GM18508 (cell line): ENCODE measurements around the gene ZNF672.

Source experiments
- ATAC-seq: cut with Tn5 transposase; IDR thresholded peaks from one replicate; pipeline ENCODE4 v1.9.1; 2021; ENCODE audit warnings: moderate number of reproducible peaks; ENCODE audit not compliant: insufficient read depth, unreplicated experiment

Gene ZNF672

GRCh38 chr1:248812736-248813425, 25.1 kb upstream of the ZNF672 start:
- ATAC-seq: no peak

GRCh38 chr1:248813546-248813945, 24.5 kb upstream of the ZNF672 start:
- no peak for ATAC-seq

GRCh38 chr1:248814351-248814750, 23.7 kb upstream of the ZNF672 start:
- no peak for ATAC-seq

- no peak for ATAC-seq
Observed at GRCh38 chr1:248815407-248816034, 22.5 kb upstream of the ZNF672 start.

GRCh38 chr1:248816042-248816851, 21.8 kb upstream of the ZNF672 start:
- no peak for ATAC-seq

- no peak for ATAC-seq
Observed at GRCh38 chr1:248817065-248817464, 21.0 kb upstream of the ZNF672 start.

GRCh38 chr1:248818505-248819374, 19.3 kb upstream of the ZNF672 start:
- no peak for ATAC-seq

GRCh38 chr1:248820041-248820585, 17.9 kb upstream of the ZNF672 start:
- no peak for ATAC-seq

GRCh38 chr1:248821101-248821500, 16.9 kb upstream of the ZNF672 start:
- no peak for ATAC-seq

GRCh38 chr1:248821641-248822040, 16.4 kb upstream of the ZNF672 start:
- ATAC-seq: no peak

GRCh38 chr1:248822148-248823032, 15.6 kb upstream of the ZNF672 start:
- no peak for ATAC-seq

GRCh38 chr1:248823517-248824001, 14.5 kb upstream of the ZNF672 start:
- no peak for ATAC-seq

GRCh38 chr1:248824301-248824700, 13.7 kb upstream of the ZNF672 start:
- ATAC-seq: no peak

- ATAC-seq: no peak
Observed at GRCh38 chr1:248824701-248825100, 13.3 kb upstream of the ZNF672 start.

- ATAC-seq: no peak
Observed at GRCh38 chr1:248825136-248825535, 12.9 kb upstream of the ZNF672 start.

GRCh38 chr1:248825573-248825908, 12.5 kb upstream of the ZNF672 start:
- no peak for ATAC-seq

GRCh38 chr1:248825909-248826760, 11.9 kb upstream of the ZNF672 start, which contains the start of gene SH3BP5L:
SH3BP5L (minus strand) TSS chr1:248825915; CDS start chr1:248824935, 980 bp downstream.
- ATAC-seq: peak; percentile 88

- no peak for ATAC-seq
Observed at GRCh38 chr1:248828845-248829244, 9.2 kb upstream of the ZNF672 start.
